HUES48 (cell line): ENCODE results near the gene ANAPC15.

Source experiments
- H3K27ac ChIP-seq: one replicate; pipeline ENCODE4 v1.7.0; 2013; ENCODE audit warnings: low read depth, low read length, inconsistent platforms
- H3K27me3 ChIP-seq: 2 replicates; pipeline ENCODE4 v1.6.1; 2013; ENCODE audit warnings: mild to moderate bottlenecking, low read length; ENCODE audit not compliant: control insufficient read depth, insufficient read depth
- H3K36me3 ChIP-seq: 2 replicates; pipeline ENCODE4 v1.6.1; 2013; ENCODE audit warnings: low read length; ENCODE audit not compliant: control insufficient read depth, insufficient read depth
- H3K4me1 ChIP-seq: 2 replicates; pipeline ENCODE4 v1.6.1; 2013; ENCODE audit warnings: mild to moderate bottlenecking, low read length; ENCODE audit not compliant: control insufficient read depth, insufficient read depth
- H3K4me3 ChIP-seq: 2 replicates; pipeline ENCODE4 v1.5.1; 2013; ENCODE audit warnings: mild to moderate bottlenecking, low read depth, low read length
- H3K9ac ChIP-seq: 2 replicates; pipeline ENCODE4 v1.6.1; 2013; ENCODE audit warnings: mild to moderate bottlenecking, low read depth, low read length, moderate library complexity
- H3K9me3 ChIP-seq: 2 replicates; pipeline ENCODE4 v1.6.1; 2013; ENCODE audit warnings: low read length; ENCODE audit not compliant: control insufficient read depth, insufficient read depth

Gene ANAPC15

GRCh38 chr11:72084965-72085364, 27.5 kb downstream of the ANAPC15 start:
- no peaks in the 10 kb centered on the region for H3K9me3 ChIP-seq
- no peaks in the 10 kb centered on the region for H3K36me3 ChIP-seq
- H3K27me3 ChIP-seq: no peaks in the 10 kb centered on the region
- H3K27ac ChIP-seq: no peak overlapping the region
- no peak overlapping the region for H3K9ac ChIP-seq
- peaks cover 7% of the 10 kb centered on the region; the same call in 1 of the 2 replicates for H3K4me1 ChIP-seq
- no peak overlapping the region for H3K4me3 ChIP-seq

- Histone ChIP-seq H3K27ac (no peak overlapping the region), H3K27me3 (no peaks in the 10 kb centered on the region), H3K9ac (no peak overlapping the region), H3K36me3 (no peaks in the 10 kb centered on the region), H3K4me3 (no peak overlapping the region), H3K9me3 (no peaks in the 10 kb centered on the region), H3K4me1 (peaks cover 7% of the 10 kb centered on the region; the same call in 1 of the 2 replicates)
Observed at GRCh38 chr11:72084076-72084475, 28.4 kb downstream of the ANAPC15 start.

DNA sequence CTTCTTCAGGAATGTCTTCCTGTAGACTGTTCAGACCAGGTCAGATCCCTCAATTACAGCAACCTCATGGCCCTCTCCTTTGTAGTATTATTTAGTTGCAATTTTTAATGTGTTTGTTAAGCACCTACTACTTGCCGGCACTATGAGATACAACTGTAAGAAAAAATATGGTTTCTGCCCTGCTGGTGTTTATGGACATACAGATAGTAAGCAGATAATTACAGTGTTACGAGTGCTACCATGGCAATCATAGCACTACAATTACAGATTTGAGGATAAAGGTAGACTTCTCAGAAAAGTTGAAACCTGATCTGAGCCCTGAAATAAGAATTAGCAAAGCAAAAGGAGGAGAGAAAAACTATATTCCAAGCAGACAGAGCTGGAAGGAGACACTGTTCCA, 29.1 kb downstream of the ANAPC15 start:
- Histone ChIP-seq H3K27ac (no peak overlapping the region), H3K9ac (no peak overlapping the region), H3K36me3 (no peaks in the 10 kb centered on the region), H3K4me1 (peaks cover 12% of the 10 kb centered on the region), H3K9me3 (no peaks in the 10 kb centered on the region), H3K27me3 (no peaks in the 10 kb centered on the region), H3K4me3 (no peak overlapping the region)

- Histone ChIP-seq H3K27ac (peak overlapping the region; percentile 99), H3K4me3 (no peak overlapping the region), H3K9me3 (no peaks in the 10 kb centered on the region), H3K36me3 (0 out of 2 replicates have a peak, but pooled peaks cover 3% of the 10 kb centered on the region), H3K27me3 (no peaks in the 10 kb centered on the region), H3K9ac (no peak overlapping the region), H3K4me1 (peaks cover 12% of the 10 kb centered on the region)
Observed at GRCh38 chr11:72081821-72082453, 30.6 kb downstream of the ANAPC15 start.

DNA sequence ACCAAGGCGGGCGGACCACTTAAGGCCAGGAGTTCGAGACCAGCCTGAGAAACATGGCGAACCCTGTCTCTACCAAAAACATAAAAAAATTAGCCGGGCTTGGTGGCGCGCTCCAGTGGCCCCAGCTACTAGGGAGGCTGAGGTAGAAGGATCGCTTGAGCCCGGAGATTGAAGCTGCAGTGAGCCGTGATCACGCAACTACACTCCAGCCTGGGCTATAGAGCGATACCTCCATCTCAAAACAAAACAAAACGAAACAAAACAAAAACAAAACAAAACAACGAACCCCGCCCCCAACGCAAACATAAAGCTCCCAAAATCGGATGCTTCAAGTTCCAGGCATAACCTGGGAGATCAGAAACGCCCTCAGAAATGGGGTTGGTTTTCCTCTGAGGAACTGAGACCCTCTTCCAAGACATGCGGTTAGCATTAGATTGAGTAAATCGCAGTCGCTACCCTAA, 31.3 kb downstream of the ANAPC15 start:
- Histone ChIP-seq H3K27me3 (no peaks in the 10 kb centered on the region), H3K9ac (peak overlapping the region; percentile 79), H3K4me1 (peaks cover 12% of the 10 kb centered on the region), H3K36me3 (0 out of 2 replicates have a peak, but pooled peaks cover 3% of the 10 kb centered on the region), H3K9me3 (no peaks in the 10 kb centered on the region), H3K27ac (peak overlapping the region; percentile 99), H3K4me3 (peak overlapping the region; percentile 60)

GRCh38 chr11:72080326-72081183, 31.9 kb downstream of the ANAPC15 start, which contains the start of the genes LRRC51 and NUMA1:
LRRC51 (plus strand) TSS chr11:72080850; CDS start chr11:72089084, 8,234 bp downstream.
NUMA1 (minus strand) TSS chr11:72080542; CDS start chr11:72035943, 44,599 bp downstream.
- Histone ChIP-seq H3K4me1 (peaks cover 12% of the 10 kb centered on the region), H3K36me3 (0 out of 2 replicates have a peak, but pooled peaks cover 7% of the 10 kb centered on the region), H3K27ac (peak within 1 kb of the TSS; percentile 99), H3K9me3 (no peaks in the 10 kb centered on the region), H3K27me3 (no peaks in the 10 kb centered on the region), H3K9ac (peak within 1 kb of the TSS; percentile 79), H3K4me3 (peak within 1 kb of the TSS; percentile 91)

DNA sequence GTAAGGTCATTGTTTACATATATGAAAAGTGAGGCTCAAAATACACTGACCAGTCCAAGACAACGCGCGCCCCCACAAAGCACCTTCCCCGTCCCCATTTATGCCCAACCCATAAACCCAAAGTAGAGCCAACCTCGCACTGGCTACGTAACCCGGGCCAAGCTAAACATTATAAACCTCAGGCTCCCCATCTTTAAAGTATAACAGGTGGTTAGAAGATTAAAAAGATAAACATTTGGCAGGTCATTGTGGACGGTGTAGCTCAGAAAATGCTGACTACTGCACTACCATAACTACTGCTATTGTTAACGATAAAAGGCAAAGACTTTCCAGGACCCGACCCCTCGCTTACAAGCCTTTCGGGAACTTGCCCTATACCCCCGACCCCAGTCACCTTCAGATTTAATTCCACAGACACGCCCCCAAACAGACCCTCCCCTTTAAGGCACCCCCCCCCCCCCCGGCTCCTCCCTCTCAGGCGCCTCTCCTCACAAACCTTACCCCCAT, 32.6 kb downstream of the ANAPC15 start:
- H3K4me1 ChIP-seq: peaks cover 12% of the 10 kb centered on the region
- H3K9me3 ChIP-seq: no peaks in the 10 kb centered on the region
- H3K27me3 ChIP-seq: no peaks in the 10 kb centered on the region
- H3K4me3 ChIP-seq: peak overlapping the region; percentile 91
- peak overlapping the region; percentile 99 for H3K27ac ChIP-seq
- H3K36me3 ChIP-seq: 0 out of 2 replicates have a peak, but pooled peaks cover 8% of the 10 kb centered on the region
- peak overlapping the region; percentile 76 for H3K9ac ChIP-seq

GRCh38 chr11:72078477-72078876, 34.0 kb downstream of the ANAPC15 start:
- Histone ChIP-seq H3K9ac (no peak overlapping the region), H3K4me1 (peaks cover 12% of the 10 kb centered on the region), H3K36me3 (0 out of 2 replicates have a peak, but pooled peaks cover 8% of the 10 kb centered on the region), H3K4me3 (peak overlapping the region; percentile 25), H3K27me3 (no peaks in the 10 kb centered on the region), H3K27ac (peak overlapping the region; percentile 10), H3K9me3 (no peaks in the 10 kb centered on the region)

- H3K4me3 ChIP-seq: no peak overlapping the region
- peaks cover 8% of the 10 kb centered on the region for H3K4me1 ChIP-seq
- H3K36me3 ChIP-seq: 0 out of 2 replicates have a peak, but pooled peaks cover 8% of the 10 kb centered on the region
- no peaks in the 10 kb centered on the region for H3K27me3 ChIP-seq
- H3K9ac ChIP-seq: no peak overlapping the region
- no peak overlapping the region for H3K27ac ChIP-seq
- H3K9me3 ChIP-seq: no peaks in the 10 kb centered on the region
Observed at GRCh38 chr11:72075756-72076155, 36.7 kb downstream of the ANAPC15 start.

GRCh38 chr11:72075109-72075508, 37.4 kb downstream of the ANAPC15 start:
- Histone ChIP-seq H3K27me3 (no peaks in the 10 kb centered on the region), H3K4me3 (no peak overlapping the region), H3K9ac (no peak overlapping the region), H3K27ac (no peak overlapping the region), H3K36me3 (0 out of 2 replicates have a peak, but pooled peaks cover 8% of the 10 kb centered on the region), H3K9me3 (no peaks in the 10 kb centered on the region), H3K4me1 (peaks cover 8% of the 10 kb centered on the region)
